ENCODE data around the gene KRTAP5-3.
"Not testable (repeated sequence)": the region's sequence is repeated elsewhere in the genome, so short reads cannot be mapped to it uniquely, and the experiment has no call there.

KRTAP5-3 gene

DNA sequence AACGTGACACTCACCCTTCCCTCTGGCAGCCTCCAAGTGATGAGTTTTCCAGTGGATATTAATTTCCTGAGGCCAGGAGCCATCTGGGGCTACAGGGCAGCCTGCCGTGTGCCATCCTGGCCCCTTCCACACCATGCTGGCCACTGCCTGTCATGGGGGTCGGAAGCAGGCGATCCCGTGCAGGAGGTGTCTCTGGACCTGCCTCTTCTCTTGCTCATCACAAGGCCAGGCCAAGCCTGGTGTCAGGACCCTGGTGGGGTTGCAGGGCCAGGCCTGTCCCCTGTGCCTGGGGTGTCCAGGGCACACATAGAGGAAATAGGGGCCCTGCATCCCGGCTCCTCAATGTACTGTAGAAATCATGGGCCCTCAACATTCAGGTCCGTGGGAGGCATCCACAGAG lies 3.6 kb downstream of the KRTAP5-3 start:
- CTCF ChIA-PET = no interaction called here
- no peak for DNase-seq (ENCODE audit: extremely low spot score)
- TF ChIP-seq NFRKB (IDR thresholded peaks at IDR 0.05) = no peak
- TF ChIP-seq FOXA1 (IDR thresholded peaks at IDR 0.05) = no peak
- POLR2A ChIA-PET = no interaction called here

DNA sequence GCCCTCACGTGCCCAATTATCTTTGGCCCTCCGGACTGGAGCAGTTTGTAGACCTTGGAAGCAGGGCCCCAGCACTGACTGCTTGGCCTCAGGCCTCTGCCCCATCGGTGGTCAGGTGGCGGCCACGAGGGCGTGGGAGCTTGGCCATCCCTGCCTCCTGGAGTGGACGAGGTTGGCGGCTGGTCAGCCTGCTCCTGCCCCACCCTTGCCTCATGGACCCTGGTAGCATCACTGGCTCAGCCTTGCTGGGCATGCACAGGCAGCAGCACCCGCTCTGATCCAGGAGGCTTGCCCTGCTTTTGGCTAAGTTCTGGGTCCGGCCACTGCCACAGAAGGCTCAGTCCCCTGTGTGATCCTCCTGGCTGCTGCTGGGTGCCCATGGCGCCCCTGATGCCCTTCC lies 4.1 kb downstream of the KRTAP5-3 start:
- POLR2A ChIA-PET = no interaction called here
- CTCF ChIA-PET = no interaction called here
- TF ChIP-seq SP1 (IDR thresholded peaks at IDR 0.05) (no peak), TARDBP (IDR thresholded peaks at IDR 0.05) (no peak), BHLHE40 (IDR thresholded peaks at IDR 0.05; ENCODE audit: borderline replicate concordance) (no peak), FOXK2 (IDR thresholded peaks at IDR 0.05) (no peak), NFRKB (IDR thresholded peaks at IDR 0.05) (no peak), ZNF384 (IDR thresholded peaks at IDR 0.05) (no peak), FOXM1 (IDR thresholded peaks at IDR 0.05; ENCODE audit: borderline replicate concordance) (no peak), CTBP1 (IDR thresholded peaks at IDR 0.05; ENCODE audit: borderline replicate concordance) (no peak), SUZ12 (IDR thresholded peaks at IDR 0.05) (no peak)
- no peak for DNase-seq (ENCODE audit: extremely low spot score)

DNA sequence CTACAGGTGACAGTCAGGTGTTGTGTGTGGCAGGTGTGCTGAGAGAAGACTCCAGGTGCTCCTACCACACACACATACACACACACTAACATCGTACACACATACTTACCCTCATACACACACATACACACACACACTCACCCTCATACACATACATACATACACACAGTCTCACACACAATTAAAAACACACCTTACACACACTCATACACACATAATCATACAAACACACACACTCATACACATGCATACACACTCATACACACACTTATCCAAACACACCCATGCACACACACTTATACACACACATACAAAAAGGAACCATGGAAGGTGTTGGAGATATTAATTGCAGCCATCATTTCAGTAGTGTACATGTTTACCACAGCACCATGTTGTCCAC lies 4.6 kb downstream of the KRTAP5-3 start:
- ChIA-PET POLR2A (no interaction called here), CTCF (no interaction called here)
- TF ChIP-seq FOXA1 (IDR thresholded peaks at IDR 0.05) (no peak), ELF4 (IDR thresholded peaks at IDR 0.05) (no peak), L3MBTL2 (conservative IDR thresholded peaks at IDR 0.05) (no peak), TARDBP (IDR thresholded peaks at IDR 0.05) (no peak), BHLHE40 (IDR thresholded peaks at IDR 0.05; ENCODE audit: borderline replicate concordance) (no peak), SUZ12 (IDR thresholded peaks at IDR 0.05) (no peak), FOXK2 (IDR thresholded peaks at IDR 0.05) (no peak), HDGF (IDR thresholded peaks at IDR 0.05; ENCODE audit: borderline replicate concordance) (no peak), ARNT (IDR thresholded peaks at IDR 0.05) (no peak), NFRKB (IDR thresholded peaks at IDR 0.05) (no peak), ZNF384 (IDR thresholded peaks at IDR 0.05) (no peak), LEF1 (IDR thresholded peaks at IDR 0.05; ENCODE audit: borderline replicate concordance) (no peak), SP1 (IDR thresholded peaks at IDR 0.05) (no peak), CTBP1 (IDR thresholded peaks at IDR 0.05; ENCODE audit: borderline replicate concordance) (no peak), FOXM1 (IDR thresholded peaks at IDR 0.05; ENCODE audit: borderline replicate concordance) (no peak)
- TF ChIP-seq, protein P1, sequence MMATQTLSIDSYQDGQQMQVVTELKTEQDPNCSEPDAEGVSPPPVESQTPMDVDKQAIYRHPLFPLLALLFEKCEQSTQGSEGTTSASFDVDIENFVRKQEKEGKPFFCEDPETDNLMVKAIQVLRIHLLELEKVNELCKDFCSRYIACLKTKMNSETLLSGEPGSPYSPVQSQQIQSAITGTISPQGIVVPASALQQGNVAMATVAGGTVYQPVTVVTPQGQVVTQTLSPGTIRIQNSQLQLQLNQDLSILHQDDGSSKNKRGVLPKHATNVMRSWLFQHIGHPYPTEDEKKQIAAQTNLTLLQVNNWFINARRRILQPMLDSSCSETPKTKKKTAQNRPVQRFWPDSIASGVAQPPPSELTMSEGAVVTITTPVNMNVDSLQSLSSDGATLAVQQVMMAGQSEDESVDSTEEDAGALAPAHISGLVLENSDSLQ (IDR thresholded peaks at IDR 0.05) = no peak
- DNase-seq (ENCODE audit: extremely low spot score) = no peak

DNA sequence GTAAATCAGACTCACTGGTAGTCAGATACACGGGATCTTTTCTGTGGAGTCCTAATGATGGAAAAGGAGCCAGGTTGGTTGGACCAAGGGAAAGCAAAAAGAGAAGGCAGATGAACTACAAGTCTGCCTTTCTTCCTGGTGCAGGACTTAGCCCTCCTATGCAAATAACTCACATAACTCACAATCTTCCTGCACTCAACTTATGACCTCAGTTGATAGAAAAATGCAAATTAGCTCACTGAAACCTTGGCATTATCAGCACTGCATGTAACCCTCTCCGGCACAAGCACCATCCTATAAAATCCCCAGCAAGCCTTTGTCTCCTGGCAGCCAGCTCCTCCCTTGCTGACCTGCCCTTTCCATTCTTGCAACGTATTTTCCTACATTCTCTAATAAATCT lies 6.6 kb downstream of the KRTAP5-3 start:
- POLR2A ChIA-PET; DNase-seq (ENCODE audit: extremely low spot score); CTCF ChIA-PET: not testable (repeated sequence)

DNA sequence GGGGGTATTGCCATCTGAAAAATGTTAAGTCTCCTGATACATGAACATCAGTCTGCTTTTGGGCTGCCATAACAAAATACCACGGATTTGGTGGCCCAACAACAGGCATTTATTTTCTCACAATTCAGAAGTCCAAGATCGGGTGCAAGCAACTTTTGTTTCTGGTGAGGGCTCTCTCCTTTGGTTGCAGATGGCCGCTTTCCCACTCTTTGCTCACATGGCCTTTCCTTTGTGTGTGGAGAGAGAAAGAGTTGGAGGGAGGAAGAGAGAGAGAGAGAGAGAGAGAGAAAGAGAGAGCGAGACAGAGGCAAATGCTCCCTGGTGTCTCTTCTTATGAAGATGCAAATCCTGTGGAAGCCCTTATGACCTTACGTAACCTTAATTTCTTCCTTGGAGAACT lies 7.6 kb downstream of the KRTAP5-3 start:
- ChIA-PET POLR2A (no interaction called here), CTCF (no interaction called here)
- no peak for DNase-seq (ENCODE audit: extremely low spot score)
- no peak for TF ChIP-seq L3MBTL2 (conservative IDR thresholded peaks at IDR 0.05)
- TF ChIP-seq BHLHE40 (IDR thresholded peaks at IDR 0.05; ENCODE audit: borderline replicate concordance) = no peak
- no peak for TF ChIP-seq FOXK2 (IDR thresholded peaks at IDR 0.05)
- no peak for TF ChIP-seq FOXA1 (IDR thresholded peaks at IDR 0.05)

DNA sequence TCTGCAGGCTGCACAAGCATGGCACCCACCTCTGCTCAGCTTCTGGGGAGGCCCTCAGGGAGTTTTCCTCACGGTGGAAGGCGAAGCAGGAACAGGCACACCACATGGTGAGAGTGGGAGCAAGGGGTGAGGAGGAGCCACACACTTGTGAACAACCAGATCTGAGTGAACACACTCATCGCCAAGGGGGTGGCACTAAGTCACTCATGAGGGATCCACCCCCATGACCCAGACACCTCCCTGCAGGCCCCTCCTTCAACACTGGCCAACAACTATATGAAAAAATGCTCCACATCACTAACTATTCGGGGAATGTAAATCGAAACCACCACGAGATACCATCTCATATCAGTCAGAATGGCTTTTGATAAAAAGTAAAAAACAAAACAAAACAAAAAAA lies 9.4 kb downstream of the KRTAP5-3 start:
- no peak for TF ChIP-seq HDGF (IDR thresholded peaks at IDR 0.05; ENCODE audit: borderline replicate concordance)
- TF ChIP-seq SP1 (IDR thresholded peaks at IDR 0.05) = no peak
- no peak for TF ChIP-seq ELF4 (IDR thresholded peaks at IDR 0.05)
- TF ChIP-seq FOXK2 (IDR thresholded peaks at IDR 0.05) = no peak
- no peak for TF ChIP-seq FOXA1 (IDR thresholded peaks at IDR 0.05)
- TF ChIP-seq NFRKB (IDR thresholded peaks at IDR 0.05) = no peak
- no peak for TF ChIP-seq BHLHE40 (IDR thresholded peaks at IDR 0.05; ENCODE audit: borderline replicate concordance)
- TF ChIP-seq CTBP1 (IDR thresholded peaks at IDR 0.05; ENCODE audit: borderline replicate concordance) = no peak
- no peak for TF ChIP-seq ARNT (IDR thresholded peaks at IDR 0.05)
- no peak for TF ChIP-seq L3MBTL2 (conservative IDR thresholded peaks at IDR 0.05)
- TF ChIP-seq LEF1 (IDR thresholded peaks at IDR 0.05; ENCODE audit: borderline replicate concordance) = no peak
- no peak for TF ChIP-seq ZNF384 (IDR thresholded peaks at IDR 0.05)
- TF ChIP-seq FOXM1 (IDR thresholded peaks at IDR 0.05; ENCODE audit: borderline replicate concordance) = no peak
- no peak for TF ChIP-seq SUZ12 (IDR thresholded peaks at IDR 0.05)
- no peak for TF ChIP-seq TARDBP (IDR thresholded peaks at IDR 0.05)
- TF ChIP-seq, protein P1 (IDR thresholded peaks at IDR 0.05) = no peak
- CTCF ChIA-PET = interaction anchor here (1.2 kb wide), 1 partner anchor 41 kb away, joined by 5 read pairs; no protein-coding TSS in a partner anchor
- POLR2A ChIA-PET = no interaction called here
- no peak for DNase-seq (ENCODE audit: extremely low spot score)

DNA sequence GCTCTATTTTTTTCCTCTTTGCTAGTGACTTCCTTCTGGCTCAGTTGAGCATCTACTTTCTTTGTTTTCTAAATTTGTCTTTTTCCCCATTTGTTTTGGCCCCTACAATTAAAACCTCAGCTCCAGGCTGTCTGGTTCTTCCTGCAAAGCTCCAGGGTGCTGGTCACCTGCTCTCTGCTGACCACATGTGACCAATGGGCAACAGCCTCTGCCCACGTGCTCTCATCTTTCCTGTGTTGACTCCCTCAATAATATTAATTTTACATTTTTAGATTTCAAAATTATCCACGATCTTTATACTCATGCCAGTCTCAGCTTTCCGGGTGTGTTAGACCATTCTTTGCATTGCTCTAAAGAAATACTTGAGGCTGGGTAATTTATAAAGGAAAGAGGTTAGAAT lies 9.9 kb downstream of the KRTAP5-3 start:
- DNase-seq (ENCODE audit: extremely low spot score); POLR2A ChIA-PET: not testable (repeated sequence)

DNA sequence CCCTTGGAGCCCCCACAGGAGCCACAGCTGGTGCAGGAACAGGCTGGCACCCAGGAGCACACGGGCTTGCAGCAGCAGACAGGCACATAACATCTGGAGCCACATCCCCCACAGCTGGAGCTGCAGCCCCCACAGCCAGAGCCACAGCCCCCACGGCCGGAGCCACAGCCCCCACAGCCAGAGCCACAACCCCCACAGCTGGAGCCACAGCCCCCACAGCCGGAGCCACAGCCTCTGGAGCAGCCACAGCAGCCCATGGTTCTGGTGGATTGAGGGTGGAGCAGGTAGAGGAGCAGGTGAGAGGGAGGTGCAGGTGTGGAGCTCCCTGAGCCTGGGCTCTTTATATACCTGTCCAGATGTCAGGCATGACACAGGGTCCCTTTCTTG lies 10.3 kb downstream of the KRTAP5-3 start, which contains the start of gene KRTAP5-2:
KRTAP5-2 (minus strand) TSS at position 301 of the 387 bp plus-strand sequence; CDS start at position 257, 44 bp downstream.
- ChIA-PET POLR2A (no interaction called here), CTCF (interaction anchor here (1.2 kb wide), 1 partner anchor 42 kb away, joined by 5 read pairs; no protein-coding TSS in a partner anchor)
- TF ChIP-seq FOXA1 (IDR thresholded peaks at IDR 0.05) (no peak), L3MBTL2 (conservative IDR thresholded peaks at IDR 0.05) (no peak), HDGF (IDR thresholded peaks at IDR 0.05; ENCODE audit: borderline replicate concordance) (no peak), ZNF384 (IDR thresholded peaks at IDR 0.05) (no peak), BHLHE40 (IDR thresholded peaks at IDR 0.05; ENCODE audit: borderline replicate concordance) (no peak), FOXK2 (IDR thresholded peaks at IDR 0.05) (no peak), CTBP1 (IDR thresholded peaks at IDR 0.05; ENCODE audit: borderline replicate concordance) (no peak), LEF1 (IDR thresholded peaks at IDR 0.05; ENCODE audit: borderline replicate concordance) (no peak), NFRKB (IDR thresholded peaks at IDR 0.05) (no peak), FOXM1 (IDR thresholded peaks at IDR 0.05; ENCODE audit: borderline replicate concordance) (no peak), TARDBP (IDR thresholded peaks at IDR 0.05) (no peak), SUZ12 (IDR thresholded peaks at IDR 0.05) (no peak)
- TF ChIP-seq, protein P1 (IDR thresholded peaks at IDR 0.05) = no peak
- DNase-seq (ENCODE audit: extremely low spot score) = no peak

More for the DNA sequence above, 9.9 kb downstream of the KRTAP5-3 start:
- CTCF ChIA-PET = interaction anchor here (1.2 kb wide), 1 partner anchor 42 kb away, joined by 5 read pairs; no protein-coding TSS in a partner anchor

Data from HEK293T (cell line).